RWPE2 (cell line): ENCODE results near the gene ADGRG2.
A peak's percentile ranks its signal among the peaks of the same experiment; 100 is the strongest.

ENCODE experiments used
- ATAC-seq: fragments of 200-7000 bp; cut with Tn5 transposase; 3 replicates; pipeline ENCODE4 v1.9.1; 2021; ENCODE audit warnings: low read depth
- DNase-seq: peaks from one replicate; pipeline ENCODE4 v3.0.0-alpha.2; 2020; ENCODE audit warnings: low spot score
- H3K27ac ChIP-seq: fragments of 450-650 bp; 2 replicates; pipeline ENCODE4 v1.5.1; 2017; ENCODE audit warnings: mild to moderate bottlenecking; ENCODE audit not compliant: poor library complexity, severe bottlenecking
- H3K27me3 ChIP-seq: fragments of 250-450 bp; sonication (Bioruptor Pico); 2 replicates; pipeline ENCODE4 v1.5.1; 2021; ENCODE audit warnings: mild to moderate bottlenecking, moderate library complexity; ENCODE audit not compliant: insufficient read depth, poor library complexity, severe bottlenecking
- H3K36me3 ChIP-seq: fragments of 250-450 bp; sonication (Bioruptor Pico); 2 replicates; pipeline ENCODE4 v1.5.1; 2020; ENCODE audit warnings: low read depth, mild to moderate bottlenecking, moderate library complexity
- H3K4me1 ChIP-seq: fragments of 250-450 bp; sonication (Bioruptor Pico); 2 replicates; pipeline ENCODE4 v1.5.1; 2021; ENCODE audit warnings: mild to moderate bottlenecking, moderate library complexity; ENCODE audit not compliant: insufficient read depth, poor library complexity, severe bottlenecking
- H3K4me3 ChIP-seq: fragments of 250-450 bp; sonication (Bioruptor Pico); 2 replicates; pipeline ENCODE4 v1.5.1; 2021; ENCODE audit warnings: mild to moderate bottlenecking, moderate library complexity; ENCODE audit not compliant: severe bottlenecking
- H3K9me3 ChIP-seq: fragments of 250-450 bp; sonication (Bioruptor Pico); 2 replicates; pipeline ENCODE4 v1.5.1; 2021; ENCODE audit warnings: mild to moderate bottlenecking, moderate library complexity; ENCODE audit not compliant: severe bottlenecking
- CTCF ChIP-seq: fragments of 450-650 bp; IDR thresholded peaks from one replicate; pipeline ENCODE4 v1.5.1; 2017; ENCODE audit warnings: mild to moderate bottlenecking, moderate library complexity; ENCODE audit not compliant: poor library complexity, severe bottlenecking

Gene ADGRG2

GRCh38 chrX:18962329-18962728 lies 159.9 kb downstream of the ADGRG2 start:
- DNase-seq (no peak), ATAC-seq (no peak; the same call in 2 of the 3 replicates)
- no peak overlapping the region for H3K4me3 ChIP-seq
- peak overlapping the region; percentile 37 for H3K27ac ChIP-seq
- H3K36me3 ChIP-seq = no peaks in the 10 kb centered on the region
- no peaks in the 10 kb centered on the region for H3K27me3 ChIP-seq
- TF ChIP-seq CTCF = no peak
- H3K9me3 ChIP-seq = no peaks in the 10 kb centered on the region
- H3K4me1 ChIP-seq = peaks cover 21% of the 10 kb centered on the region

GRCh38 chrX:18961686-18962085 lies 160.6 kb downstream of the ADGRG2 start:
- H3K36me3 ChIP-seq = no peaks in the 10 kb centered on the region
- DNase-seq (no peak), ATAC-seq (no peak)
- H3K4me3 ChIP-seq = no peak overlapping the region
- H3K27ac ChIP-seq = peak overlapping the region; percentile 37
- no peak for TF ChIP-seq CTCF
- peaks cover 21% of the 10 kb centered on the region for H3K4me1 ChIP-seq
- H3K9me3 ChIP-seq = no peaks in the 10 kb centered on the region
- H3K27me3 ChIP-seq = no peaks in the 10 kb centered on the region

- Histone ChIP-seq H3K36me3 (no peaks in the 10 kb centered on the region), H3K9me3 (no peaks in the 10 kb centered on the region), H3K4me3 (no peak overlapping the region), H3K27me3 (no peaks in the 10 kb centered on the region), H3K4me1 (no peaks in the 10 kb centered on the region), H3K27ac (no peak overlapping the region)
- ATAC-seq (no peak), DNase-seq (no peak)
- no peak for TF ChIP-seq CTCF
Measured at GRCh38 chrX:18956303-18957032, 165.8 kb downstream of the ADGRG2 start.

- no peak for TF ChIP-seq CTCF
- Histone ChIP-seq H3K27me3 (no peaks in the 10 kb centered on the region), H3K4me1 (no peaks in the 10 kb centered on the region), H3K9me3 (no peaks in the 10 kb centered on the region), H3K4me3 (no peak overlapping the region), H3K36me3 (no peaks in the 10 kb centered on the region), H3K27ac (no peak overlapping the region)
- ATAC-seq (no peak), DNase-seq (no peak)
Measured at GRCh38 chrX:18955676-18956075, 166.6 kb downstream of the ADGRG2 start.

- TF ChIP-seq CTCF = no peak
- ATAC-seq = no peak
- Histone ChIP-seq H3K4me1 (peaks cover 4% of the 10 kb centered on the region), H3K9me3 (no peaks in the 10 kb centered on the region), H3K27ac (no peak overlapping the region), H3K4me3 (no peak overlapping the region), H3K27me3 (no peaks in the 10 kb centered on the region), H3K36me3 (0 out of 2 replicates have a peak, but pooled peaks cover 4% of the 10 kb centered on the region)
- no peak for DNase-seq
Measured at GRCh38 chrX:18951032-18951431, 171.2 kb downstream of the ADGRG2 start.
